ENCODE measurements around the gene RELB. TPM values are rescaled to one million over a fixed set of nuclear protein-coding genes. Genes with fewer than 3 reads are reported as not detected.

RELB gene
- total and polyA plus RNA-seq, 10 of the 15 experiments (the other 5 are each of a cell fraction or from before 2014, with no cell fraction given): 0.66 to 43.8 (median 12.8) TPM

GRCh38 chr19:44984005-44984404 is 17.3 kb upstream of the RELB start:
- 94% methylated on average over 9 of the region's 9 CpGs for WGBS (ENCODE audit: insufficient coverage, insufficient replicate concordance, low lambda C conversion rate, missing lambda C conversion rate)
- DNase-seq (ENCODE audit: low read depth, low spot score): no peak
- H3K27ac ChIP-seq (ENCODE audit: control insufficient read depth, insufficient read depth): no peak overlapping the region; the same call in 1 of the 2 replicates
- H3K9ac ChIP-seq (ENCODE audit: control insufficient read depth, insufficient read depth, low read length): no peak overlapping the region
- BruUV-seq (replicated peaks): no TSS peak
- SMC1A ChIA-PET (ENCODE audit: uncharacterized antibody, unreplicated experiment): interaction anchor here (0.6 kb wide), 1 partner anchor 250 kb away, joined by 3 read pairs; no protein-coding TSS in a partner anchor
- peaks cover 6 to 34% of the 10 kb centered on the region in 2 experiments; a peak in 3 of 4 replicates for H3K36me3 ChIP-seq (ENCODE audit: control insufficient read depth in 2 of 2, insufficient read depth in 2 of 2, low read length in 1 of 2)
- no peak overlapping the region for H2AFZ ChIP-seq (ENCODE audit: control insufficient read depth, low read depth, low read length)
- no peak overlapping the region for H3K4me3 ChIP-seq
- no peak for ATAC-seq
- no peaks in the 10 kb centered on the region for H3K27me3 ChIP-seq (replicated peaks in 1 of 2; ENCODE audit: control insufficient read depth in 2 of 2, insufficient read depth in 2 of 2, low read length in 1 of 2)
- POLR2A ChIA-PET: interaction anchor here (0.6 kb wide), 1 partner anchor 22 kb away, joined by 5 read pairs; no protein-coding TSS in a partner anchor
- no peaks in the 10 kb centered on the region for H3K79me2 ChIP-seq (ENCODE audit: control insufficient read depth, insufficient read depth, low read length)
- intact Hi-C loops (cut with micrococcal nuclease; ENCODE audit: unreplicated experiment): no loop called here
- TF ChIP-seq MLLT1 (IDR thresholded peaks at IDR 0.05) (0 out of 2 replicates have a peak, but pooled peaks have one; percentile 33), MEF2B (IDR thresholded peaks at IDR 0.05; ENCODE audit: partially characterized antibody, poor library complexity, severe bottlenecking) (no peak), SPI1 (IDR thresholded peaks at IDR 0.05; ENCODE audit: borderline replicate concordance, insufficient read depth, low read depth, low read length) (peak; percentile 62; the same call in 1 of the 2 replicates)
- no peaks in the 10 kb centered on the region for H4K20me1 ChIP-seq (ENCODE audit: control insufficient read depth, insufficient read depth)
- no peaks in the 10 kb centered on the region for H3K9me3 ChIP-seq (replicated peaks; ENCODE audit: control insufficient read depth, insufficient read depth, low read length)
- in situ Hi-C loops (cut with MboI): no loop called here
- FAIRE-seq: no peak
- H3K4me1 ChIP-seq (ENCODE audit: control insufficient read depth, insufficient read depth, low read length): no peaks in the 10 kb centered on the region
- CTCF ChIA-PET: no interaction called here
- RAD21 ChIA-PET (ENCODE audit: unreplicated experiment): no interaction called here
- no peak overlapping the region for H3K4me2 ChIP-seq (ENCODE audit: control insufficient read depth, insufficient read depth)

GRCh38 chr19:44985445-44985844 is 15.8 kb upstream of the RELB start:
- SMC1A ChIA-PET (ENCODE audit: uncharacterized antibody, unreplicated experiment): interaction anchor here (1.3 kb wide), 1 partner anchor 74 kb away, joined by 3 read pairs; no protein-coding TSS in a partner anchor
- no peaks in the 10 kb centered on the region for H3K79me2 ChIP-seq (ENCODE audit: control insufficient read depth, insufficient read depth, low read length)
- intact Hi-C loops (cut with micrococcal nuclease; ENCODE audit: unreplicated experiment) (no loop called here), in situ Hi-C loops (cut with MboI) (no loop called here)
- RAD21 ChIA-PET (ENCODE audit: unreplicated experiment): no interaction called here
- no peak overlapping the region for H3K9ac ChIP-seq (ENCODE audit: control insufficient read depth, insufficient read depth, low read length)
- H4K20me1 ChIP-seq (ENCODE audit: control insufficient read depth, insufficient read depth): no peaks in the 10 kb centered on the region
- no peak overlapping the region for H2AFZ ChIP-seq (ENCODE audit: control insufficient read depth, low read depth, low read length)
- 0 out of 2 replicates have a peak, but pooled peaks have one; percentile 12 for TF ChIP-seq POLR2A (IDR thresholded peaks at IDR 0.05; ENCODE audit: low read depth, low read length)
- TF ChIP-seq BCL3 (IDR thresholded peaks at IDR 0.05; ENCODE audit: borderline replicate concordance, insufficient read depth, low read depth, low read length, poor library complexity, severe bottlenecking): no peak
- H3K9me3 ChIP-seq (replicated peaks; ENCODE audit: control insufficient read depth, insufficient read depth, low read length): no peaks in the 10 kb centered on the region
- H3K27ac ChIP-seq (ENCODE audit: control insufficient read depth, insufficient read depth): no peak overlapping the region
- no peak overlapping the region for H3K4me3 ChIP-seq
- FAIRE-seq: no peak
- H3K27me3 ChIP-seq (replicated peaks in 1 of 2; ENCODE audit: control insufficient read depth in 2 of 2, insufficient read depth in 2 of 2, low read length in 1 of 2): no peaks in the 10 kb centered on the region
- WGBS (ENCODE audit: insufficient coverage, insufficient replicate concordance, low lambda C conversion rate, missing lambda C conversion rate): 96% methylated on average over 4 of the region's 4 CpGs
- H3K4me1 ChIP-seq (ENCODE audit: control insufficient read depth, insufficient read depth, low read length): peaks cover 10% of the 10 kb centered on the region
- H3K36me3 ChIP-seq (ENCODE audit: control insufficient read depth in 2 of 2, insufficient read depth in 2 of 2, low read length in 1 of 2): peaks cover 0 to 31% of the 10 kb centered on the region in 2 experiments; a peak in 3 of 4 replicates
- no TSS peak for BruUV-seq (replicated peaks)
- CTCF ChIA-PET: interaction anchor here (1.6 kb wide), 1 partner anchor 74 kb away, joined by 3 read pairs; no protein-coding TSS in a partner anchor
- ATAC-seq: no peak
- no peak overlapping the region for H3K4me2 ChIP-seq (ENCODE audit: control insufficient read depth, insufficient read depth)
- POLR2A ChIA-PET: no interaction called here
- no peak for DNase-seq (ENCODE audit: low read depth, low spot score)
